Calu3 (cell line): Measurements from ENCODE around the gene MACROD1. TPM values are rescaled to one million over a fixed set of nuclear protein-coding genes. Genes with fewer than 3 reads are reported as not detected.

ENCODE experiments used
- BruUV-seq: library from RNA; stranded (reverse); fragments of 400-500 nt; replicated peaks from 2 replicates; lab custom pipeline; 2021; lab: Mats Ljungman, UMichigan
- CTCF ChIA-PET: fragments of 300-600 bp; sonication (Branson Sonifier 250); formaldehyde crosslinking; loops from one replicate; lab custom pipeline; 2022; ENCODE audit warnings: antibody characterized with exemption; lab: Charles Lee
- DNase-seq: peaks from one replicate; pipeline ENCODE4 v3.0.0; 2022
- H3K27ac Mint-ChIP-seq: one replicate; pipeline ENCODE4 v1.8.0; 2022; ENCODE audit warnings: mixed read lengths; ENCODE audit not compliant: unreplicated experiment
- H3K27me3 Mint-ChIP-seq: one replicate; pipeline ENCODE4 v1.8.0; 2022; ENCODE audit warnings: mixed read lengths; ENCODE audit not compliant: unreplicated experiment
- H3K36me3 Mint-ChIP-seq: one replicate; pipeline ENCODE4 v1.8.0; 2022; ENCODE audit warnings: mild to moderate bottlenecking, moderate library complexity, mixed read lengths; ENCODE audit not compliant: insufficient read depth, unreplicated experiment
- H3K4me1 Mint-ChIP-seq: one replicate; pipeline ENCODE4 v1.8.0; 2022; ENCODE audit warnings: mild to moderate bottlenecking, low read depth, mixed read lengths; ENCODE audit not compliant: unreplicated experiment
- H3K4me3 Mint-ChIP-seq: one replicate; pipeline ENCODE4 v1.8.0; 2022; ENCODE audit warnings: mild to moderate bottlenecking, low read depth, moderate library complexity, mixed read lengths; ENCODE audit not compliant: unreplicated experiment
- H3K9me3 Mint-ChIP-seq: one replicate; pipeline ENCODE4 v1.8.0; 2022; ENCODE audit warnings: low read depth, mixed read lengths; ENCODE audit not compliant: unreplicated experiment
- intact Hi-C: fragments of 100-400 bp; cut with micrococcal nuclease; formaldehyde crosslinking; loops from one replicate; pipeline ENCODE4 v1.10.0; 2022; ENCODE audit not compliant: unreplicated experiment
- total RNA-seq: library from RNA; stranded (reverse); gene quantifications from 2 replicates; pipeline ENCODE4 v1.2.3, GENCODE V29; 2022
- TF ChIP-seq, protein P1 (sequence below): fragments of 200-600 bp; IDR thresholded peaks from one replicate; pipeline ENCODE4 v1.8.0; 2022; ENCODE audit warnings: antibody characterized with exemption; ENCODE audit not compliant: unreplicated experiment

MACROD1 gene
- total RNA-seq, 1 experiment from 2014 or later = 35.7 TPM

DNA sequence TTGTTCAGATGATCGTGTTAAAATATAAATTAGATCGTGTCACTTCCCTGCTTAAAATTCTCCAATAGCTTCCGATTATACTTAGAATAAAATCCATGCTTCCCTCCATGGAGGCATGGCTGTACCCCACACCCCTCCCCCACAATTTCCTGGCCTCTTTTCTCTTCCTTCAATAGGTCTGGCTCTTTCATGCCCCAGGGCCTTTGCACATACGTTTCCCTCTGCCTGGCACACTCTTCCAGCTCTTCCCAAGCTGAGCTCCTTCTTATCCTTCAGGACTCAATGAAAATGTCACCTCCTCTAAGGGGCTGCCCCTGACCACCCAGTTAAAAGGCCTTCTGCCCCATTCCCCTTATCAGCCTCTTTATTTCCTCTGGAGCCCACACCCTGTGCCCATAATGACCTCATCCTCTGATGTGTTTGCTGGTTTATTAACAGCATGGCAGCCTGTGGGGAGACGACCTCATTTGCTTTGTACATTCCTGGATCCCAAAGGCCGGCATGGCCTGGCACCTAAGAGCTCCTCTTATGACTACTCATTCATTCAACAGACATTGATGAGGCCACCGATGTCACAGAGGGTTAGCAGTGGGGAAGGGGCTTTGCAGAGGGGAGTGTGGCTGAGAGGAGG, 139.2 kb downstream of the MACROD1 start:
- BruUV-seq = no TSS peak
- DNase-seq = no peak
- intact Hi-C loops = no loop called here
- TF ChIP-seq, protein P1, sequence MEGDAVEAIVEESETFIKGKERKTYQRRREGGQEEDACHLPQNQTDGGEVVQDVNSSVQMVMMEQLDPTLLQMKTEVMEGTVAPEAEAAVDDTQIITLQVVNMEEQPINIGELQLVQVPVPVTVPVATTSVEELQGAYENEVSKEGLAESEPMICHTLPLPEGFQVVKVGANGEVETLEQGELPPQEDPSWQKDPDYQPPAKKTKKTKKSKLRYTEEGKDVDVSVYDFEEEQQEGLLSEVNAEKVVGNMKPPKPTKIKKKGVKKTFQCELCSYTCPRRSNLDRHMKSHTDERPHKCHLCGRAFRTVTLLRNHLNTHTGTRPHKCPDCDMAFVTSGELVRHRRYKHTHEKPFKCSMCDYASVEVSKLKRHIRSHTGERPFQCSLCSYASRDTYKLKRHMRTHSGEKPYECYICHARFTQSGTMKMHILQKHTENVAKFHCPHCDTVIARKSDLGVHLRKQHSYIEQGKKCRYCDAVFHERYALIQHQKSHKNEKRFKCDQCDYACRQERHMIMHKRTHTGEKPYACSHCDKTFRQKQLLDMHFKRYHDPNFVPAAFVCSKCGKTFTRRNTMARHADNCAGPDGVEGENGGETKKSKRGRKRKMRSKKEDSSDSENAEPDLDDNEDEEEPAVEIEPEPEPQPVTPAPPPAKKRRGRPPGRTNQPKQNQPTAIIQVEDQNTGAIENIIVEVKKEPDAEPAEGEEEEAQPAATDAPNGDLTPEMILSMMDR = no peak
- Mint-ChIP-seq H3K36me3 (no peaks in the 10 kb centered on the region), H3K27ac (no peak overlapping the region), H3K27me3 (peaks cover 48% of the 10 kb centered on the region), H3K4me3 (no peak overlapping the region), H3K4me1 (no peaks in the 10 kb centered on the region), H3K9me3 (no peaks in the 10 kb centered on the region)
- CTCF ChIA-PET = no interaction called here

DNA sequence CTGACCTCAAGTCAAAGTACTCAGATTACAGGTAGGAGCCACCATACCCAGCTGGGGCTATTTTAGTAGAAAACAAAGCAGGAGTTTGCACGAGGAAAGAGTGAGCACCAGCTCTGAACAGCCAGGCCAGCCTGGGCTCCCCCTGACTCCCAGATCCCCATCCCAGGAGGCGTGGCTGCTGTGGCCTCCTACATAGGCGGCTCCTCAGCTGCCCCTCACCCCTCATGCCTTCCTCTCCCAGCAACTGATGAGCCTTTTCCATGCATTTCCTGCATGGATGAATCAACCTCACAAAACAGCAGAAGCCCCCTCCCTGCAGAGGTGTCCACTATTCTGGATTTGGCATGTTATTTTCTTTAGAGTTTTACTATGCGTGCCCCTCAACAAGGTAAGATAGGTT, 140.7 kb downstream of the MACROD1 start:
- TF ChIP-seq, protein P1 = no peak
- Mint-ChIP-seq H3K9me3 (no peaks in the 10 kb centered on the region), H3K4me1 (no peaks in the 10 kb centered on the region), H3K27me3 (peaks cover 46% of the 10 kb centered on the region), H3K27ac (no peak overlapping the region), H3K4me3 (no peak overlapping the region), H3K36me3 (peaks cover 4% of the 10 kb centered on the region)
- BruUV-seq = no TSS peak
- intact Hi-C loops = no loop called here
- CTCF ChIA-PET = no interaction called here
- no peak for DNase-seq

DNA sequence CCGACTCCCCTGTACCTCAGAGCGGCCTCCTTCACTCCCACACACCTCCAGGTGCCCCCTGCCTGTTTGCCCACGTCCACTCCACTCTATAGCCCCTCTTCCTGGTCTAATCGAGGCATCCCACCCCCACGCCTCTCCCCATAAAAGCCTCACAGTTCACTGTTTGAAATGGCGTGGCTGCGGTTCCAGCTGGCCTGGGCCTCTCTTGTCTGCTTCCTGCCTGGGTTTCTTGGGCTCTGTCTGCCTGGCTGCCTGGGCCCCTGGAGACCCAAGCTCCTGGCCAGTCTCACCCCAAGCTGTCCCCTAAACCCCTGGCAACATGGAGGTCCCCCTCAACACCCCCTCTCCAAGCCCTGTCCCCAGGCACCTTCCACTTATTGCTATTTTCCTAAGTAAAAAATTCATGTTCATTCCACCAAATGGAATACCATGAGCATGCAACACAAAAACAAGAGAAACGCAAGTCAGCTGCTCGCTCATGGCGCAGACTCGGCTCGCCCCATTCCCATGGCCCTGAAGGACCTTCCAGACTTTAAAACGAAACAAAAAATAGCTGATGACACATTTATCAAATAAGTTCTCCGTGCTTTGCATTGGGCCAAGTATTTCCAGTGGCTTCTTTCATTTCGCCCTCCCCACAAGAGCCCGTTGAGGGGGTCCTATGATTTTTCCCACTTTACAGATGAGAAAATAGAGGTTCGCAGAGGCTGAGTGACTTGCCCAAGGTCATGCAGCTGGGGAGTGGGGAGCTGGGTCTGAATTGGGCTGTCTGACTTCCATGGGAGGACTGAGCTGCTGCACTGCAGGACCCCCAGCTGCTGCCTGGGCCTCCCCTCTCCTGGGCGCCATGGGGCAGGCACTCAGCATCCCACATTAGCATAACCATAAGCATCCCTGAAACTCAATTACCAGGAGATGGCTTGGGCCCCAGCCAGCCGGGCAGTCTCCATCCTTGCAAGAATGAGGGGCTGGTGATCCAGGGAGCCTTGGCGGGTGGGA, 141.9 kb downstream of the MACROD1 start:
- Mint-ChIP-seq H3K27ac (no peak overlapping the region), H3K9me3 (no peaks in the 10 kb centered on the region), H3K4me1 (no peaks in the 10 kb centered on the region), H3K27me3 (peaks cover 42% of the 10 kb centered on the region), H3K4me3 (no peak overlapping the region), H3K36me3 (peaks cover 10% of the 10 kb centered on the region)
- DNase-seq = no peak
- CTCF ChIA-PET = no interaction called here
- no TSS peak for BruUV-seq
- TF ChIP-seq, protein P1 = no peak
- intact Hi-C loops = no loop called here

DNA sequence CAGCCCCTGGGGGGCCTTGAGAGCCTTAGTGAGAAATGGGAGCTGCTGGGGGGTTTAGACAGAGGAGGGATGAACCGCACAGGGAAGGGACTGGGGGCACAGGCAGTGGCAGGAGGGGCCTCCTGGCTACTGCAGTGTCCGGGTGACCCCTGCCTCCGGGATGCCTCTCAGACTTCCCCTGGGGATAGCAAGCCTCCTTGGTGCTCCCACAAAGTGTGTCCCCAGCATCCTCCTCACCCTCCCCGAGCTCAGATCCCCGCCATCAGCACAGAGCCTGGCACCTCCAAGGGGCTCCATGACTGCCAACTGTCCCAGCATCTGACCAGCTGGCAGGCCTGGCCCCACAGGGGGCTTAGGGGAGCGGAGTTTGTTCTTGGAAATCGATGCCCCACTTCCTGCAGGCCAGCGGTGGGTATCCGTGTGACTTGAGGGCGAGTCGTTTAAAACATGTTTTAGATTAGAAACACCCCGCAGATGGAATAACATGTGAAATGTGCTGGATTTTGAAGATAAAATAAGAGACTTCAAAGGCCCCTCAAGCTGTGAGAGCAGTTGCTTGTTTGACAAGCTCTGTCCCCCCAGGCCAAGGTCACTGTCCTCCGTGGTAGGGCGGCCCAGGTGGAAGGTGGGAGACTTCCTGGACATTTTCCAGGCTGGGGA, 143.7 kb downstream of the MACROD1 start:
- BruUV-seq = no TSS peak
- no peak for DNase-seq
- no peak overlapping the region for H3K4me3 Mint-ChIP-seq
- H3K9me3 Mint-ChIP-seq = no peaks in the 10 kb centered on the region
- intact Hi-C loops = no loop called here
- no peak overlapping the region for H3K27ac Mint-ChIP-seq
- CTCF ChIA-PET = interaction anchor here (0.6 kb wide), 1 partner anchor 134 kb away, joined by 3 read pairs; no protein-coding TSS in a partner anchor
- peaks cover 34% of the 10 kb centered on the region for H3K27me3 Mint-ChIP-seq
- peaks cover 10% of the 10 kb centered on the region for H3K36me3 Mint-ChIP-seq
- TF ChIP-seq, protein P1 = no peak
- H3K4me1 Mint-ChIP-seq = no peaks in the 10 kb centered on the region
